ENCODE results near the gene PPFIBP1.
"Not testable (repeated sequence)": the region's sequence is repeated elsewhere in the genome, so short reads cannot be mapped to it uniquely, and the experiment has no call there.

PPFIBP1 gene

GRCh38 chr12:27588776-27589175 is 64.8 kb downstream of the PPFIBP1 start:
- no peak for DNase-seq (ENCODE audit: low read depth in 1 of 2, low spot score in 1 of 2)

- no peak for DNase-seq (ENCODE audit: low read depth in 1 of 2, low spot score in 1 of 2)
Measured at GRCh38 chr12:27589419-27589818, 65.4 kb downstream of the PPFIBP1 start.

GRCh38 chr12:27591698-27592097 is 67.7 kb downstream of the PPFIBP1 start:
- not testable (repeated sequence) for DNase-seq (ENCODE audit: low read depth in 1 of 2, low spot score in 1 of 2)

GRCh38 chr12:27592548-27592947 is 68.5 kb downstream of the PPFIBP1 start:
- no peak for DNase-seq (ENCODE audit: low read depth in 1 of 2, low spot score in 1 of 2)

- no peak for DNase-seq (ENCODE audit: low read depth in 1 of 2, low spot score in 1 of 2)
Measured at GRCh38 chr12:27593266-27593665, 69.3 kb downstream of the PPFIBP1 start.

GRCh38 chr12:27595231-27595642 is 71.2 kb downstream of the PPFIBP1 start:
- DNase-seq (ENCODE audit: low read depth in 1 of 2, low spot score in 1 of 2), result no peak

GRCh38 chr12:27598866-27599265 is 74.9 kb downstream of the PPFIBP1 start:
- not testable (repeated sequence) for DNase-seq (ENCODE audit: low read depth in 1 of 2, low spot score in 1 of 2)

GRCh38 chr12:27601056-27601828 is 77.2 kb downstream of the PPFIBP1 start:
- not testable (repeated sequence) for DNase-seq (ENCODE audit: low read depth in 1 of 2, low spot score in 1 of 2)

- DNase-seq (ENCODE audit: low read depth in 1 of 2, low spot score in 1 of 2), result no peak
Measured at GRCh38 chr12:27602516-27602915, 78.5 kb downstream of the PPFIBP1 start.

GRCh38 chr12:27604431-27604830 is 80.4 kb downstream of the PPFIBP1 start:
- no peak for DNase-seq (ENCODE audit: low read depth in 1 of 2, low spot score in 1 of 2)

GRCh38 chr12:27606986-27607385 is 83.0 kb downstream of the PPFIBP1 start:
- DNase-seq (ENCODE audit: low read depth in 1 of 2, low spot score in 1 of 2), result no peak

- DNase-seq (ENCODE audit: low read depth in 1 of 2, low spot score in 1 of 2), result no peak
Measured at GRCh38 chr12:27607591-27607990, 83.6 kb downstream of the PPFIBP1 start.

- no peak for DNase-seq (ENCODE audit: low read depth in 1 of 2, low spot score in 1 of 2)
Measured at GRCh38 chr12:27608890-27609289, 84.9 kb downstream of the PPFIBP1 start.

GRCh38 chr12:27610374-27610773 is 86.4 kb downstream of the PPFIBP1 start:
- DNase-seq (ENCODE audit: low read depth in 1 of 2, low spot score in 1 of 2), result no peak

- DNase-seq (ENCODE audit: low read depth in 1 of 2, low spot score in 1 of 2), result no peak
Measured at GRCh38 chr12:27614386-27614785, 90.4 kb downstream of the PPFIBP1 start.

GRCh38 chr12:27614866-27615265 is 90.9 kb downstream of the PPFIBP1 start:
- no peak for DNase-seq (ENCODE audit: low read depth in 1 of 2, low spot score in 1 of 2)

- no peak for DNase-seq (ENCODE audit: low read depth in 1 of 2, low spot score in 1 of 2)
Measured at GRCh38 chr12:27615331-27615891, 91.4 kb downstream of the PPFIBP1 start.

- DNase-seq (ENCODE audit: low read depth in 1 of 2, low spot score in 1 of 2), result no peak
Measured at GRCh38 chr12:27616356-27617142, 92.5 kb downstream of the PPFIBP1 start.

GRCh38 chr12:27618836-27619235 is 94.8 kb downstream of the PPFIBP1 start:
- DNase-seq (ENCODE audit: low read depth in 1 of 2, low spot score in 1 of 2), result no peak

GRCh38 chr12:27619308-27619707 is 95.3 kb downstream of the PPFIBP1 start:
- DNase-seq (ENCODE audit: low read depth in 1 of 2, low spot score in 1 of 2), result no peak

GRCh38 chr12:27620121-27620520 is 96.1 kb downstream of the PPFIBP1 start:
- DNase-seq (ENCODE audit: low read depth in 1 of 2, low spot score in 1 of 2), result no peak
